HepG2 (cell line): Measurements from ENCODE around the gene GRIK5. TPM values are rescaled to one million over a fixed set of nuclear protein-coding genes. Genes with fewer than 3 reads are reported as not detected.

Source experiments
- ATAC-seq: fragments of 200-7000 bp; cut with Tn5 transposase; 3 replicates; pipeline ENCODE4 v1.9.1; 2020; ENCODE audit warnings: mild to moderate bottlenecking, moderate library complexity
- BruUV-seq: library from RNA; stranded (reverse); fragments of 400-500 nt; replicated peaks from 2 replicates; lab custom pipeline; 2021; lab: Mats Ljungman, UMichigan
- CTCF ChIA-PET: fragments of 300-600 bp; formaldehyde crosslinking; extraction: SDS; loops from one replicate; lab custom pipeline; 2021; ENCODE audit warnings: low total read pairs, inconsistent platforms, low intra/inter-chr PET ratio; lab: Yijun Ruan, JAX
- POLR2A ChIA-PET: fragments of 350-600 bp; sonication (Branson Sonifier 250); formaldehyde crosslinking; loops from one replicate; lab custom pipeline; 2020; ENCODE audit warnings: antibody characterized with exemption, inconsistent platforms; lab: Yijun Ruan, JAX
- DNase-seq: peaks from one replicate; pipeline ENCODE4 v3.0.0-alpha.2; 2015; ENCODE audit warnings: low spot score
- FAIRE-seq: peaks from 3 replicates; lab custom pipeline; 2011; peaks lifted over from hg19 to GRCh38; lab: Jason Lieb, UNC
- H2AFZ ChIP-seq: one replicate; pipeline ENCODE4 v1.6.1; 2011; ENCODE audit warnings: low read length, inconsistent platforms
- H3K27ac ChIP-seq: fragments of 300-600 bp; 3 replicates; pipeline ENCODE4 v1.8.0; 2011; ENCODE audit warnings: mixed run types, mild to moderate bottlenecking, mixed read lengths, low read length, inconsistent platforms; ENCODE audit not compliant: insufficient read depth; ENCODE audit errors: extremely low read length
- H3K27me3 ChIP-seq, 2 experiments: fragments of 200-600 bp in 1 of 2; 2 replicates in 1 of 2; 3 replicates in 1 of 2; pipeline versions ENCODE4 v1.6.0 to v1.8.0; 2011; ENCODE audit warnings: low read length in 2 of 2, mild to moderate bottlenecking in 2 of 2, moderate library complexity in 2 of 2, inconsistent platforms in 1 of 2; ENCODE audit not compliant: insufficient read depth in 2 of 2, control insufficient read depth in 1 of 2
- H3K36me3 ChIP-seq, 2 experiments: fragments of 200-600 bp in 1 of 2; replicated peaks in 1 of 2; 2 replicates in 1 of 2; 3 replicates in 1 of 2; pipeline versions ENCODE4 v1.5.1 to v1.8.0; 2011; ENCODE audit warnings: low read length in 2 of 2, inconsistent platforms in 1 of 2; ENCODE audit not compliant: insufficient read depth in 2 of 2, control insufficient read depth in 1 of 2
- H3K4me1 ChIP-seq: 2 replicates; pipeline ENCODE4 v1.5.1; 2012; ENCODE audit warnings: low read length, inconsistent platforms; ENCODE audit not compliant: insufficient read depth
- H3K4me2 ChIP-seq: 2 replicates; pipeline ENCODE4 v1.6.0; 2011; ENCODE audit warnings: low read depth, low read length, inconsistent platforms
- H3K4me3 ChIP-seq, 3 experiments: fragments of 200-600 bp in 1 of 3; sonication (generic), shearing (Covaris generic) in 1 of 3; replicated peaks in 1 of 3; 2 replicates each; pipeline ENCODE4 v1.5.1; 2011 to 2016; ENCODE audit warnings: low read length in 3 of 3, inconsistent platforms in 2 of 3, low read depth in 2 of 3, mild to moderate bottlenecking in 2 of 3, control low read depth in 1 of 3, mixed read lengths in 1 of 3; ENCODE audit not compliant: insufficient read depth in 1 of 3
- H3K79me2 ChIP-seq: one replicate; pipeline ENCODE4 v1.6.1; 2011; ENCODE audit warnings: low read length, inconsistent platforms; ENCODE audit not compliant: insufficient read depth
- H3K9ac ChIP-seq: 2 replicates; pipeline ENCODE4 v1.6.0; 2011; ENCODE audit warnings: mild to moderate bottlenecking, low read depth, low read length, inconsistent platforms; ENCODE audit not compliant: insufficient read depth
- H3K9me3 ChIP-seq: 2 replicates; pipeline ENCODE4 v1.5.1; 2012; ENCODE audit warnings: mild to moderate bottlenecking, low read length
- H4K20me1 ChIP-seq: 2 replicates; pipeline ENCODE4 v1.6.0; 2011; ENCODE audit warnings: inconsistent platforms, mild to moderate bottlenecking, low read length, moderate library complexity; ENCODE audit not compliant: insufficient read depth
- ATAD3A ChIP-seq: sonication (generic); formaldehyde crosslinking; IDR thresholded peaks from 2 replicates; pipeline ENCODE4 v1.4.0; 2020; ENCODE audit warnings: missing genetic modification reagents
- GFI1 ChIP-seq: sonication (generic); formaldehyde crosslinking; IDR thresholded peaks from 2 replicates; pipeline ENCODE4 v1.5.0; 2020; ENCODE audit warnings: missing genetic modification reagents, mild to moderate bottlenecking, borderline replicate concordance
- MAFK ChIP-seq, 2 experiments: IDR thresholded peaks in 1 of 2; conservative IDR thresholded peaks in 1 of 2; 2 replicates each; pipeline ENCODE4 v1.6.1; 2011; ENCODE audit warnings: improper control_type of control experiment in 2 of 2, low read length in 2 of 2
- MXI1 ChIP-seq: IDR thresholded peaks from 3 replicates; pipeline ENCODE4 v1.6.1; 2012; ENCODE audit warnings: low read depth, low read length, inconsistent platforms, borderline replicate concordance
- ZNF292 ChIP-seq: sonication (generic); formaldehyde crosslinking; IDR thresholded peaks from 2 replicates; pipeline ENCODE4 v1.8.1; 2022; ENCODE audit warnings: mild to moderate bottlenecking, low read depth, missing genetic modification reagents, borderline replicate concordance
- ZNF577 ChIP-seq: sonication (generic); formaldehyde crosslinking; IDR thresholded peaks from 2 replicates; pipeline ENCODE4 v1.4.0; 2020; ENCODE audit warnings: mild to moderate bottlenecking, low read depth, missing genetic modification reagents, borderline replicate concordance
- WGBS: methylation state at CpG from one replicate; pipeline ENCODE4 v1.1.6; 2017; ENCODE audit warnings: low lambda C conversion rate; 5-methylcytosine and 5-hydroxymethylcytosine counted together
- in situ Hi-C: cut with HindIII; loops from 2 replicates; pipeline ENCODE4 v1.10.0; 2017; ENCODE audit warnings: low pct_unique_long_range_greater_than_20kb; ENCODE audit not compliant: extremely low pct_ligation_motif_present
- intact Hi-C: fragments of 100-400 bp; cut with micrococcal nuclease; formaldehyde crosslinking; loops from one replicate; pipeline ENCODE4 v1.10.0; 2022; ENCODE audit not compliant: unreplicated experiment
- polyA plus RNA-seq, 8 experiments: library from polyadenylated mRNA; depleted of rRNA in 3 of 8; stranded (reverse) in 7 of 8; unstranded in 1 of 8; fragments of >200 nt; fragmentation: Illumina TruSeq in 4 of 8; extraction: Trizol in 4 of 8; gene quantifications; 2 replicates each; pipeline versions ENCODE4 v1.2.1 to v1.2.3, GENCODE V29; 2011 to 2016; ENCODE audit warnings: low read depth in 4 of 8, missing spikeins in 1 of 8, mixed read lengths in 1 of 8; ENCODE audit not compliant: insufficient read depth in 1 of 8
- total RNA-seq, 5 experiments: library from RNA; depleted of rRNA; stranded (reverse); fragments of >200 nt; fragmentation: Illumina TruSeq; extraction: Trizol; gene quantifications; 2 replicates each; pipeline ENCODE4 v1.2.3, GENCODE V29; 2016; ENCODE audit warnings: low read depth in 1 of 5
- TF ChIP-seq, protein P1 (sequence below): IDR thresholded peaks from 2 replicates; pipeline ENCODE4 v1.6.1; 2016; ENCODE audit warnings: missing biosample characterization, missing genetic modification reagents, low read depth
- TF ChIP-seq, protein P2 (sequence below): sonication (generic); formaldehyde crosslinking; IDR thresholded peaks from 2 replicates; pipeline ENCODE4 v1.8.1; 2022; ENCODE audit warnings: low read depth, mild to moderate bottlenecking, missing genetic modification reagents

Gene GRIK5
- total and polyA plus RNA-seq, 2 of the 13 experiments (the other 11 are each of a cell fraction or from before 2014, with no cell fraction given): not detected

DNA sequence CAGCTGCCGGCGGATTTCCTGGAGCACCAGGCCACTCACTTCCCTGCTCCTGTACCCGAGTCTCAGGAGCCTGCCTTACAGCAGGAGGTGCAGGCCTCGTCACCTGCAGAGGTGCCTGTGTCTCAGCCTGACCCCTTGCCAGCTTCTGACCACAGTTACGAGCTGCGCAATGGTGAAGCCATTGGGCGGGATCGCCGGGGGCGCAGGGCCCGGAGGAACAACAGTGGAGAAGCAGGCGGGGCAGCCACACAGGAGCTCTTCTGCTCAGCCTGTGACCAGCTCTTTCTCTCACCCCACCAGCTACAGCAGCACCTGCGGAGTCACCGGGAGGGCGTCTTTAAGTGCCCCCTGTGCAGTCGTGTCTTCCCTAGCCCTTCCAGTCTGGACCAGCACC is 9.3 kb upstream of the GRIK5 start:
- Histone ChIP-seq H2AFZ (no peak overlapping the region), H3K4me3 (no peak overlapping the region), H3K4me1 (peaks cover 43% of the 10 kb centered on the region), H3K9ac (no peak overlapping the region)
- no peak for TF ChIP-seq ATAD3A (CRISPR knock-in tag)
- TF ChIP-seq, protein P1, sequence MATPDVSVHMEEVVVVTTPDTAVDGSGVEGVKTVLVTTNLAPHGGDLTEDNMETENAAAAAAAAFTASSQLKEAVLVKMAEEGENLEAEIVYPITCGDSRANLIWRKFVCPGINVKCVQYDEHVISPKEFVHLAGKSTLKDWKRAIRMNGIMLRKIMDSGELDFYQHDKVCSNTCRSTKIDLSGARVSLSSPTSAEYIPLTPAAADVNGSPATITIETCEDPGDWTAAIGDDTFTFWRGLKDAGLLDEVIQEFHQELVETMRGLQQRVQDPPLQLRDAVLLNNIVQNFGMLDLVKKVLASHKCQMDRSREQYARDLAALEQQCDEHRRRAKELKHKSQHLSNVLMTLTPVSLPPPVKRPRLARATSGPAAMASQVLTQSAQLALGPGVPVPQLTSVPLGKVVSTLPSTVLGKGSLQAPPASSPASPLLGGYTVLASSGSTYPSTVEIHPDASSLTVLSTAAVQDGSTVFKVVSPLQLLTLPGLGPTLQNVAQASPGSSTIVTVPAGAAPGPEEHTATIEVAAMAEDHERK (CRISPR knock-in tag): no peak
- no peak for TF ChIP-seq ZNF577
- no peak for TF ChIP-seq GFI1
- TF ChIP-seq, protein P2, sequence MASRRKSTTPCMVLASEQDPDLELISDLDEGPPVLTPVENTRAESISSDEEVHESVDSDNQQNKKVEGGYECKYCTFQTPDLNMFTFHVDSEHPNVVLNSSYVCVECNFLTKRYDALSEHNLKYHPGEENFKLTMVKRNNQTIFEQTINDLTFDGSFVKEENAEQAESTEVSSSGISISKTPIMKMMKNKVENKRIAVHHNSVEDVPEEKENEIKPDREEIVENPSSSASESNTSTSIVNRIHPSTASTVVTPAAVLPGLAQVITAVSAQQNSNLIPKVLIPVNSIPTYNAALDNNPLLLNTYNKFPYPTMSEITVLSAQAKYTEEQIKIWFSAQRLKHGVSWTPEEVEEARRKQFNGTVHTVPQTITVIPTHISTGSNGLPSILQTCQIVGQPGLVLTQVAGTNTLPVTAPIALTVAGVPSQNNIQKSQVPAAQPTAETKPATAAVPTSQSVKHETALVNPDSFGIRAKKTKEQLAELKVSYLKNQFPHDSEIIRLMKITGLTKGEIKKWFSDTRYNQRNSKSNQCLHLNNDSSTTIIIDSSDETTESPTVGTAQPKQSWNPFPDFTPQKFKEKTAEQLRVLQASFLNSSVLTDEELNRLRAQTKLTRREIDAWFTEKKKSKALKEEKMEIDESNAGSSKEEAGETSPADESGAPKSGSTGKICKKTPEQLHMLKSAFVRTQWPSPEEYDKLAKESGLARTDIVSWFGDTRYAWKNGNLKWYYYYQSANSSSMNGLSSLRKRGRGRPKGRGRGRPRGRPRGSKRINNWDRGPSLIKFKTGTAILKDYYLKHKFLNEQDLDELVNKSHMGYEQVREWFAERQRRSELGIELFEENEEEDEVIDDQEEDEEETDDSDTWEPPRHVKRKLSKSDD (CRISPR knock-in tag): no peak
- TF ChIP-seq MXI1: no peak
- no peak for TF ChIP-seq MAFK (conservative IDR thresholded peaks at IDR 0.05 in 1 of 2, IDR thresholded peaks at IDR 0.05 in 1 of 2; ENCODE audit: low read length in 2 of 2)
- no peak for TF ChIP-seq ZNF292 (CRISPR knock-in tag)
- TF ChIP-seq, all 625 proteins: peak for 0
- ChIA-PET POLR2A (no interaction called here), CTCF (no interaction called here)
- no TSS peak for BruUV-seq
- Histone ChIP-seq H3K79me2 (peaks cover 22% of the 10 kb centered on the region), H4K20me1 (peaks cover 26% of the 10 kb centered on the region), H3K27ac (no peak overlapping the region), H3K4me2 (no peak overlapping the region), H3K9me3 (no peaks in the 10 kb centered on the region), H3K27me3 (no peaks in the 10 kb centered on the region; a peak in 1 of 5 replicates), H3K36me3 (peaks cover 24 to 26% of the 10 kb centered on the region in 2 experiments; a peak in 4 of 5 replicates)
- FAIRE-seq (no peak), ATAC-seq (no peak), DNase-seq (no peak)
- 91% methylated on average over 8 of the region's 16 CpGs for WGBS
- in situ Hi-C loops: no loop called here
- intact Hi-C loops: no loop called here
